Skeletal muscle satellite cell (primary cell): Measurements from ENCODE around the gene GAS2L2.

Source experiments
- H3K27me3 ChIP-seq: 2 replicates; pipeline ENCODE4 v1.7.0; 2013; ENCODE audit warnings: low read length; ENCODE audit not compliant: control insufficient read depth, insufficient read depth
- H3K36me3 ChIP-seq: 2 replicates; pipeline ENCODE4 v1.7.0; 2013; ENCODE audit warnings: mild to moderate bottlenecking, control low read depth, low read length; ENCODE audit not compliant: insufficient read depth
- H3K4me1 ChIP-seq: 2 replicates; pipeline ENCODE4 v1.7.0; 2013; ENCODE audit warnings: low read length; ENCODE audit not compliant: control insufficient read depth, insufficient read depth
- H3K4me2 ChIP-seq: 2 replicates; pipeline ENCODE4 v1.7.0; 2013; ENCODE audit warnings: mild to moderate bottlenecking, low read length
- H3K4me3 ChIP-seq: 2 replicates; pipeline ENCODE4 v1.7.0; 2013; ENCODE audit warnings: low read length
- H3K9ac ChIP-seq: 2 replicates; pipeline ENCODE4 v1.7.0; 2013; ENCODE audit warnings: mild to moderate bottlenecking, low read depth, low read length, moderate library complexity
- H3K9me3 ChIP-seq: replicated peaks from 2 replicates; pipeline ENCODE4 v1.7.0; 2013; ENCODE audit warnings: mild to moderate bottlenecking, control low read depth, low read length

The GAS2L2 gene

GRCh38 chr17:35731917-35732805, 20.9 kb downstream of the GAS2L2 start:
- Histone ChIP-seq H3K27me3 (peaks cover under 1% of the 10 kb centered on the region), H3K9me3 (no peaks in the 10 kb centered on the region), H3K9ac (peak overlapping the region; percentile 41), H3K4me1 (peaks cover 12% of the 10 kb centered on the region), H3K4me3 (peak overlapping the region; percentile 56), H3K36me3 (peaks cover 6% of the 10 kb centered on the region), H3K4me2 (peak overlapping the region; percentile 79)

GRCh38 chr17:35731239-35731916, 21.7 kb downstream of the GAS2L2 start, which contains the start of gene RASL10B:
Gene RASL10B, plus strand, starts transcription at chr17:35731639. Its CDS starts 3,546 bp downstream, at chr17:35735185.
- Histone ChIP-seq H3K27me3 (no peaks in the 10 kb centered on the region), H3K4me3 (peak within 1 kb of the TSS; percentile 68), H3K4me1 (peaks cover 20% of the 10 kb centered on the region), H3K36me3 (peaks cover 6% of the 10 kb centered on the region), H3K4me2 (peak within 1 kb of the TSS; percentile 79), H3K9ac (peak within 1 kb of the TSS; percentile 41), H3K9me3 (no peaks in the 10 kb centered on the region)

GRCh38 chr17:35730400-35731005, 22.5 kb downstream of the GAS2L2 start:
- H3K9me3 ChIP-seq, result no peaks in the 10 kb centered on the region
- peaks cover 10% of the 10 kb centered on the region for H3K36me3 ChIP-seq
- peaks cover 29% of the 10 kb centered on the region for H3K4me1 ChIP-seq
- H3K27me3 ChIP-seq, result no peaks in the 10 kb centered on the region
- no peak overlapping the region for H3K4me2 ChIP-seq
- no peak overlapping the region for H3K4me3 ChIP-seq
- no peak overlapping the region for H3K9ac ChIP-seq

GRCh38 chr17:35729405-35729833, 23.6 kb downstream of the GAS2L2 start:
- no peaks in the 10 kb centered on the region for H3K27me3 ChIP-seq
- no peak overlapping the region for H3K9ac ChIP-seq
- no peak overlapping the region for H3K4me3 ChIP-seq
- no peak overlapping the region for H3K4me2 ChIP-seq
- H3K4me1 ChIP-seq, result peaks cover 30% of the 10 kb centered on the region
- peaks cover 21% of the 10 kb centered on the region for H3K36me3 ChIP-seq
- H3K9me3 ChIP-seq, result no peaks in the 10 kb centered on the region

GRCh38 chr17:35728551-35728950, 24.5 kb downstream of the GAS2L2 start:
- Histone ChIP-seq H3K9me3 (no peaks in the 10 kb centered on the region), H3K27me3 (no peaks in the 10 kb centered on the region), H3K4me1 (peaks cover 30% of the 10 kb centered on the region), H3K4me3 (no peak overlapping the region), H3K4me2 (no peak overlapping the region), H3K36me3 (peaks cover 30% of the 10 kb centered on the region), H3K9ac (no peak overlapping the region)

GRCh38 chr17:35727635-35728034, 25.4 kb downstream of the GAS2L2 start:
- Histone ChIP-seq H3K4me3 (no peak overlapping the region), H3K9me3 (no peaks in the 10 kb centered on the region), H3K4me1 (peaks cover 30% of the 10 kb centered on the region), H3K27me3 (no peaks in the 10 kb centered on the region), H3K4me2 (no peak overlapping the region), H3K9ac (no peak overlapping the region), H3K36me3 (peaks cover 37% of the 10 kb centered on the region)

GRCh38 chr17:35726953-35727460, 26.0 kb downstream of the GAS2L2 start:
- peaks cover 27% of the 10 kb centered on the region for H3K4me1 ChIP-seq
- no peaks in the 10 kb centered on the region for H3K9me3 ChIP-seq
- H3K9ac ChIP-seq, result peak overlapping the region; percentile 25
- no peak overlapping the region for H3K4me3 ChIP-seq
- H3K27me3 ChIP-seq, result no peaks in the 10 kb centered on the region
- H3K4me2 ChIP-seq, result peak overlapping the region; percentile 28
- H3K36me3 ChIP-seq, result peaks cover 37% of the 10 kb centered on the region

GRCh38 chr17:35726127-35726952, 26.7 kb downstream of the GAS2L2 start:
- Histone ChIP-seq H3K4me1 (peaks cover 26% of the 10 kb centered on the region), H3K9me3 (no peaks in the 10 kb centered on the region), H3K36me3 (peaks cover 41% of the 10 kb centered on the region), H3K4me2 (peak overlapping the region; percentile 28), H3K9ac (peak overlapping the region; percentile 25), H3K4me3 (no peak overlapping the region), H3K27me3 (no peaks in the 10 kb centered on the region)

- Histone ChIP-seq H3K9ac (no peak overlapping the region), H3K9me3 (no peaks in the 10 kb centered on the region), H3K4me3 (no peak overlapping the region), H3K4me2 (no peak overlapping the region), H3K4me1 (peaks cover 20% of the 10 kb centered on the region), H3K36me3 (peaks cover 44% of the 10 kb centered on the region), H3K27me3 (no peaks in the 10 kb centered on the region)
Measured at GRCh38 chr17:35725802-35726126, 27.3 kb downstream of the GAS2L2 start.

GRCh38 chr17:35725058-35725457, 28.0 kb downstream of the GAS2L2 start:
- H3K27me3 ChIP-seq, result no peaks in the 10 kb centered on the region
- H3K36me3 ChIP-seq, result peaks cover 46% of the 10 kb centered on the region
- no peaks in the 10 kb centered on the region for H3K9me3 ChIP-seq
- no peak overlapping the region for H3K4me2 ChIP-seq
- peaks cover 20% of the 10 kb centered on the region for H3K4me1 ChIP-seq
- no peak overlapping the region for H3K4me3 ChIP-seq
- H3K9ac ChIP-seq, result no peak overlapping the region
